Liver (tissue), 9 donors: ENCODE results near the gene TSPAN18. TPM values are rescaled to one million over a fixed set of nuclear protein-coding genes. Genes with fewer than 3 reads are reported as not detected.

Experiments used
- DNase-seq: peaks from one replicate; pipeline ENCODE4 v3.0.0-alpha.2; 2017; ENCODE audit warnings: low spot score
- H3K27ac ChIP-seq, 2 donors: one replicate each; pipeline ENCODE4 v1.7.0; 2013; ENCODE audit warnings: inconsistent platforms in 2 of 2, low read length in 2 of 2, control low read depth in 1 of 2, low read depth in 1 of 2, mild to moderate bottlenecking in 1 of 2
- H3K27me3 ChIP-seq, 4 donors: one replicate each; pipeline versions ENCODE4 v1.6.1 to v1.7.0; 2013; ENCODE audit warnings: low read length in 3 of 4, inconsistent platforms in 1 of 4, mild to moderate bottlenecking in 1 of 4, moderate library complexity in 1 of 4; ENCODE audit not compliant: control insufficient read depth in 4 of 4, insufficient read depth in 4 of 4
- H3K36me3 ChIP-seq, 4 donors: one replicate each; pipeline versions ENCODE4 v1.6.1 to v1.7.0; 2013; ENCODE audit warnings: low read length in 3 of 4, mild to moderate bottlenecking in 3 of 4, low read depth in 1 of 4, moderate library complexity in 1 of 4; ENCODE audit not compliant: control insufficient read depth in 4 of 4, insufficient read depth in 3 of 4
- H3K4me1 ChIP-seq, 4 donors: one replicate each; pipeline versions ENCODE4 v1.6.1 to v1.7.0; 2013; ENCODE audit warnings: low read length in 3 of 4, mild to moderate bottlenecking in 3 of 4, moderate library complexity in 1 of 4; ENCODE audit not compliant: control insufficient read depth in 4 of 4, insufficient read depth in 4 of 4
- H3K4me3 ChIP-seq, 3 donors: one replicate each; pipeline versions ENCODE4 v1.6.1 to v1.7.0; 2013; ENCODE audit warnings: low read length in 3 of 3, control low read depth in 1 of 3, low read depth in 1 of 3, mild to moderate bottlenecking in 1 of 3
- H3K9ac ChIP-seq, 2 donors: one replicate each; pipeline ENCODE4 v1.7.0; 2013; ENCODE audit warnings: low read length in 2 of 2, mild to moderate bottlenecking in 2 of 2, moderate library complexity in 2 of 2, control low read depth in 1 of 2, low read depth in 1 of 2
- H3K9me3 ChIP-seq, 4 donors: one replicate each; pipeline versions ENCODE4 v1.6.1 to v1.7.0; 2013; ENCODE audit warnings: low read length in 3 of 4; ENCODE audit not compliant: control insufficient read depth in 4 of 4
- EGR1 ChIP-seq, 2 donors: IDR thresholded peaks; 2 replicates each; pipeline ENCODE4 v1.6.1; 2016 to 2018; ENCODE audit warnings: antibody characterized with exemption in 2 of 2, low read depth in 2 of 2
- FOXA1 ChIP-seq: IDR thresholded peaks from 2 replicates; pipeline ENCODE4 v1.6.1; 2016; ENCODE audit warnings: antibody characterized with exemption
- FOXA2 ChIP-seq: IDR thresholded peaks from 2 replicates; pipeline ENCODE4 v1.6.1; 2016; ENCODE audit warnings: antibody characterized with exemption
- HNF4G ChIP-seq: IDR thresholded peaks from 2 replicates; pipeline ENCODE4 v1.6.1; 2016; ENCODE audit warnings: antibody characterized with exemption
- JUND ChIP-seq, 2 donors: IDR thresholded peaks; 2 replicates each; pipeline ENCODE4 v1.6.1; 2016; ENCODE audit warnings: antibody characterized with exemption in 2 of 2
- NR2F2 ChIP-seq: IDR thresholded peaks from 2 replicates; pipeline ENCODE4 v1.6.1; 2016; ENCODE audit warnings: antibody characterized with exemption
- RAD21 ChIP-seq, 2 donors: IDR thresholded peaks; 2 replicates each; pipeline ENCODE4 v1.6.1; 2016; ENCODE audit warnings: antibody characterized with exemption in 2 of 2, mild to moderate bottlenecking in 2 of 2
- REST ChIP-seq: IDR thresholded peaks from 2 replicates; pipeline ENCODE4 v1.6.1; 2016; ENCODE audit warnings: antibody characterized with exemption, mild to moderate bottlenecking
- RXRA ChIP-seq, 2 donors: IDR thresholded peaks; 2 replicates each; pipeline ENCODE4 v1.6.1; 2017 to 2018; ENCODE audit warnings: antibody characterized with exemption in 2 of 2, mild to moderate bottlenecking in 1 of 2
- SP1 ChIP-seq: IDR thresholded peaks from 2 replicates; pipeline ENCODE4 v1.6.1; 2018; ENCODE audit warnings: antibody characterized with exemption, mild to moderate bottlenecking
- TAF1 ChIP-seq: conservative IDR thresholded peaks from 2 replicates; pipeline ENCODE4 v1.6.1; 2016; ENCODE audit warnings: antibody characterized with exemption, mild to moderate bottlenecking
- YY1 ChIP-seq: IDR thresholded peaks from 2 replicates; pipeline ENCODE4 v1.6.1; 2016; ENCODE audit warnings: antibody characterized with exemption, mild to moderate bottlenecking
- WGBS: extraction: QIAGEN DNeasy Blood & Tissue Kit; methylation state at CpG from one replicate; pipeline ENCODE4 v1.1.7; 2013; 5-methylcytosine and 5-hydroxymethylcytosine counted together
- polyA plus RNA-seq, 2 donors: library from polyadenylated mRNA; stranded (reverse) in 1 of 2; unstranded in 1 of 2; fragments of 200-250 nt in 1 of 2; fragments of >200 nt in 1 of 2; fragmentation: Nextera tagmentation in 1 of 2; extraction: Ambion mirVana in 1 of 2; gene quantifications; one replicate each; pipeline versions ENCODE4 v1.2.1 to v1.2.3, GENCODE V29; 2013 to 2015
- total RNA-seq, 2 donors: library from RNA; depleted of rRNA; stranded (reverse); fragments of >200 nt; gene quantifications; one replicate each; pipeline ENCODE4 v1.2.3, GENCODE V29; 2014
- TF ChIP-seq, protein P1 (sequence below): fragments of 150-350 bp; IDR thresholded peaks from 2 replicates; pipeline ENCODE4 v1.5.1; 2017; ENCODE audit warnings: improper control_type of control experiment, low read depth, low read length; ENCODE audit not compliant: missing input control
- TF ChIP-seq, protein P2 (sequence below): IDR thresholded peaks from 2 replicates; pipeline ENCODE4 v1.6.1; 2016; ENCODE audit warnings: antibody characterized with exemption
- donor health status: healthy.
- donor health status: healthy.
- donor health status: healthy.
- donor health status: healthy.
- donor health status: healthy.

TSPAN18 gene
- total and polyA plus RNA-seq, 4 donors, result 1.2 to 5.0 (median 2.8) TPM

GRCh38 chr11:44758983-44759382 is 32.2 kb downstream of the TSPAN18 start:
- DNase-seq, result no peak
- TF ChIP-seq, protein P1, sequence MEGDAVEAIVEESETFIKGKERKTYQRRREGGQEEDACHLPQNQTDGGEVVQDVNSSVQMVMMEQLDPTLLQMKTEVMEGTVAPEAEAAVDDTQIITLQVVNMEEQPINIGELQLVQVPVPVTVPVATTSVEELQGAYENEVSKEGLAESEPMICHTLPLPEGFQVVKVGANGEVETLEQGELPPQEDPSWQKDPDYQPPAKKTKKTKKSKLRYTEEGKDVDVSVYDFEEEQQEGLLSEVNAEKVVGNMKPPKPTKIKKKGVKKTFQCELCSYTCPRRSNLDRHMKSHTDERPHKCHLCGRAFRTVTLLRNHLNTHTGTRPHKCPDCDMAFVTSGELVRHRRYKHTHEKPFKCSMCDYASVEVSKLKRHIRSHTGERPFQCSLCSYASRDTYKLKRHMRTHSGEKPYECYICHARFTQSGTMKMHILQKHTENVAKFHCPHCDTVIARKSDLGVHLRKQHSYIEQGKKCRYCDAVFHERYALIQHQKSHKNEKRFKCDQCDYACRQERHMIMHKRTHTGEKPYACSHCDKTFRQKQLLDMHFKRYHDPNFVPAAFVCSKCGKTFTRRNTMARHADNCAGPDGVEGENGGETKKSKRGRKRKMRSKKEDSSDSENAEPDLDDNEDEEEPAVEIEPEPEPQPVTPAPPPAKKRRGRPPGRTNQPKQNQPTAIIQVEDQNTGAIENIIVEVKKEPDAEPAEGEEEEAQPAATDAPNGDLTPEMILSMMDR, result no peak
- no peak for TF ChIP-seq HNF4G
- TF ChIP-seq RAD21 (IDR thresholded peaks at IDR 0.05), result no peak
- TF ChIP-seq, protein P2, sequence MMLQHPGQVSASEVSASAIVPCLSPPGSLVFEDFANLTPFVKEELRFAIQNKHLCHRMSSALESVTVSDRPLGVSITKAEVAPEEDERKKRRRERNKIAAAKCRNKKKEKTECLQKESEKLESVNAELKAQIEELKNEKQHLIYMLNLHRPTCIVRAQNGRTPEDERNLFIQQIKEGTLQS, result no peak
- TF ChIP-seq TAF1, result no peak
- TF ChIP-seq JUND (IDR thresholded peaks at IDR 0.05), result no peak
- no peak for TF ChIP-seq FOXA1
- TF ChIP-seq NR2F2, result no peak
- TF ChIP-seq FOXA2, result no peak
- TF ChIP-seq RXRA (IDR thresholded peaks at IDR 0.05), result no peak
- no peak for TF ChIP-seq EGR1 (IDR thresholded peaks at IDR 0.05; ENCODE audit: low read depth in 2 of 2)
- TF ChIP-seq SP1, result no peak

GRCh38 chr11:44759743-44760476 is 33.1 kb downstream of the TSPAN18 start:
- no peak overlapping the region for H3K9ac ChIP-seq
- no peaks in the 10 kb centered on the region for H3K4me1 ChIP-seq
- H3K9me3 ChIP-seq, result peaks cover 0 to 7% (median under 1%) of the 10 kb centered on the region in 4 donors
- WGBS, result 94% methylated on average over 3 of the region's 3 CpGs
- H3K36me3 ChIP-seq, result no peaks in the 10 kb centered on the region
- TF ChIP-seq HNF4G (no peak), FOXA2 (no peak), REST (no peak), RXRA (IDR thresholded peaks at IDR 0.05) (no peak), JUND (IDR thresholded peaks at IDR 0.05) (no peak), TAF1 (no peak), FOXA1 (no peak), YY1 (no peak), SP1 (no peak)
- TF ChIP-seq, protein P1, result no peak
- TF ChIP-seq, protein P2, result no peak
- no peak for DNase-seq
- H3K27ac ChIP-seq, result no peak overlapping the region
- H3K4me3 ChIP-seq, result no peak overlapping the region
- no peaks in the 10 kb centered on the region for H3K27me3 ChIP-seq

More at GRCh38 chr11:44758983-44759382, 32.2 kb downstream of the TSPAN18 start:
- 87% methylated on average over 4 of the region's 4 CpGs for WGBS
- Histone ChIP-seq H3K9ac (no peak overlapping the region), H3K27me3 (peaks cover 0 to 4% (median 0%) of the 10 kb centered on the region in 4 donors), H3K4me1 (no peaks in the 10 kb centered on the region), H3K36me3 (no peaks in the 10 kb centered on the region), H3K27ac (no peak overlapping the region), H3K4me3 (no peak overlapping the region), H3K9me3 (peaks cover 0 to 7% (median under 1%) of the 10 kb centered on the region in 4 donors)
